K562 (cell line): ENCODE measurements around the gene ERLEC1. TPM values are rescaled to one million over a fixed set of nuclear protein-coding genes. Genes with fewer than 3 reads are reported as not detected.

Experiments used
- AFF1 ChIP-seq, 2 experiments: fragments of 450-650 bp; IDR thresholded peaks; 2 replicates each; pipeline ENCODE4 v1.6.1; 2018; ENCODE audit warnings: mild to moderate bottlenecking in 2 of 2, low read depth in 1 of 2; ENCODE audit not compliant: partially characterized antibody in 2 of 2
- ATF1 ChIP-seq, 2 experiments: fragments of 450-650 bp in 1 of 2; IDR thresholded peaks; 2 replicates each; pipeline ENCODE4 v1.6.1; 2016; ENCODE audit warnings: missing compliant biosample characterization in 1 of 2, missing genetic modification characterization in 1 of 2
- BRCA1 ChIP-seq, 2 experiments: fragments of 450-650 bp in 1 of 2; sonication (generic) in 1 of 2; formaldehyde crosslinking in 1 of 2; IDR thresholded peaks; 2 replicates each; pipeline versions ENCODE4 v1.5.0 to v1.6.1; 2017 to 2020; ENCODE audit warnings: mild to moderate bottlenecking in 1 of 2, missing genetic modification reagents in 1 of 2
- BRD4 ChIP-seq: fragments of 200-600 bp; sonication (generic); IDR thresholded peaks from 2 replicates; pipeline ENCODE4 v1.6.1; 2017; ENCODE audit warnings: inconsistent platforms
- EGR1 ChIP-seq: fragments of 450-650 bp; conservative IDR thresholded peaks from 2 replicates; pipeline ENCODE4 v1.6.1; 2017; ENCODE audit warnings: mild to moderate bottlenecking
- FOXJ2 ChIP-seq: fragments of 200-800 bp; sonication (Bioruptor generic); IDR thresholded peaks from 2 replicates; pipeline ENCODE4 v1.6.1; 2016; ENCODE audit warnings: missing genetic modification characterization, missing compliant biosample characterization
- HBP1 ChIP-seq: fragments of 450-650 bp; formaldehyde crosslinking; IDR thresholded peaks from 2 replicates; pipeline ENCODE4 v1.4.0; 2022; ENCODE audit warnings: missing genetic modification characterization
- HEY1 ChIP-seq: fragments of 250-450 bp; sonication (Bioruptor Pico); IDR thresholded peaks from 2 replicates; pipeline ENCODE4 v1.5.0; 2020; ENCODE audit warnings: mild to moderate bottlenecking, moderate library complexity, borderline replicate concordance
- HNRNPLL ChIP-seq: fragments of 200-400 bp; formaldehyde crosslinking; IDR thresholded peaks from 2 replicates; pipeline ENCODE4 v1.6.1; 2017; ENCODE audit warnings: low read length, low read depth, mild to moderate bottlenecking; ENCODE audit not compliant: poor library complexity, severe bottlenecking
- JUND ChIP-seq, 2 experiments: IDR thresholded peaks; 2 replicates in 1 of 2; 3 replicates in 1 of 2; pipeline ENCODE4 v1.6.1; 2011; ENCODE audit warnings: borderline replicate concordance in 2 of 2, low read depth in 2 of 2, low read length in 2 of 2, improper control_type of control experiment in 1 of 2, missing biosample characterization in 1 of 2, missing genetic modification characterization in 1 of 2, missing genetic modification reagents in 1 of 2
- POLR2B ChIP-seq: fragments of 450-650 bp; IDR thresholded peaks from 2 replicates; pipeline ENCODE4 v1.6.1; 2018; ENCODE audit warnings: low read depth; ENCODE audit not compliant: partially characterized antibody
- SAP30 ChIP-seq: fragments of 200-600 bp; sonication (generic); IDR thresholded peaks from 2 replicates; pipeline ENCODE4 v1.6.1; 2012; ENCODE audit warnings: borderline replicate concordance, low read depth, mild to moderate bottlenecking, moderate library complexity, low read length, control low read depth, inconsistent platforms; ENCODE audit not compliant: insufficient read depth, poor library complexity, severe bottlenecking
- SIN3A ChIP-seq, 2 experiments: fragments of 150-350 bp in 1 of 2; IDR thresholded peaks; 2 replicates each; pipeline ENCODE4 v1.6.1; 2011 to 2016; ENCODE audit warnings: borderline replicate concordance in 2 of 2, low read depth in 2 of 2, low read length in 2 of 2, mild to moderate bottlenecking in 2 of 2, moderate library complexity in 2 of 2; ENCODE audit not compliant: control insufficient read depth in 1 of 2
- THAP7 ChIP-seq: fragments of 250-450 bp; sonication (Bioruptor Pico); IDR thresholded peaks from 2 replicates; pipeline ENCODE4 v1.5.0; 2021
- TRIM24 ChIP-seq, 2 experiments: fragments of 450-650 bp; IDR thresholded peaks; 2 replicates each; pipeline ENCODE4 v1.6.1; 2016
- XRCC5 ChIP-seq: fragments of 200-400 bp; formaldehyde crosslinking; IDR thresholded peaks from 2 replicates; pipeline ENCODE4 v1.6.1; 2017; ENCODE audit warnings: low read depth, mild to moderate bottlenecking, low read length
- ZSCAN29 ChIP-seq: fragments of 450-650 bp; IDR thresholded peaks from 2 replicates; pipeline ENCODE4 v1.6.1; 2017
- polyA plus RNA-seq, 8 experiments: library from polyadenylated mRNA; depleted of rRNA in 4 of 8; stranded (reverse) in 5 of 8; unstranded in 3 of 8; fragments of >200 nt; fragmentation: Nextera tagmentation in 2 of 8; fragmentation: Illumina TruSeq in 1 of 8; extraction: Ambion mirVana in 2 of 8; extraction: Trizol in 1 of 8; gene quantifications; 2 replicates each; pipeline versions ENCODE4 v1.2.1 to v1.2.3, GENCODE V29; 2011 to 2014; ENCODE audit warnings: inconsistent platforms in 1 of 8, missing spikeins in 1 of 8
- total RNA-seq, 7 experiments: library from RNA; depleted of rRNA in 6 of 7; stranded (reverse); fragments of >200 nt in 6 of 7; fragmentation: Illumina TruSeq in 2 of 7; extraction: Trizol in 2 of 7; gene quantifications; 2 replicates each; pipeline versions ENCODE4 v1.2.1 to v1.2.3, GENCODE V29; 2011 to 2021; ENCODE audit warnings: low replicate concordance in 1 of 7

The ERLEC1 gene
- total and polyA plus RNA-seq, 9 of the 15 experiments (the other 6 are each of a cell fraction or from before 2014, with no cell fraction given): 12.0 to 41.6 (median 30.6) TPM

GRCh38 chr2:53786705-53787613 is at the start of gene ERLEC1, which contains the start of gene ASB3 (continued):
- TF ChIP-seq HEY1 (CRISPR knock-in tag) (no peak), TRIM24 (IDR thresholded peaks at IDR 0.05) (peak in 1 of 2 experiments; percentile 60; a peak in 3 of 4 replicates), XRCC5 (peak; percentile 72; the same call in 1 of the 2 replicates), HBP1 (CRISPR knock-in tag) (0 out of 2 replicates have a peak, but pooled peaks have one; percentile 6), BRCA1 (IDR thresholded peaks at IDR 0.05) (no peak), BRCA1 (CRISPR knock-in tag; IDR thresholded peaks at IDR 0.05) (no peak), ATF1 (CRISPR knock-in tag; IDR thresholded peaks at IDR 0.05) (no peak), ATF1 (tag; IDR thresholded peaks at IDR 0.05) (peak; percentile 86), SAP30 (peak; percentile 74), AFF1 (IDR thresholded peaks at IDR 0.05; ENCODE audit: low read depth in 1 of 2, partially characterized antibody in 2 of 2) (no peak), BRD4 (peak; percentile 14; the same call in 1 of the 2 replicates), FOXJ2 (peak; percentile 90), ZSCAN29 (peak; percentile 57; the same call in 1 of the 2 replicates), SIN3A (IDR thresholded peaks at IDR 0.05; ENCODE audit: borderline replicate concordance in 2 of 2, control insufficient read depth in 1 of 2, low read depth in 2 of 2, low read length in 2 of 2) (peak in 1 of 2 experiments; percentile 83; a peak in 1 of 4 replicates), EGR1 (peak; percentile 88), POLR2B (peak; percentile 79), THAP7 (0 out of 2 replicates have a peak, but pooled peaks have one; percentile 32), HNRNPLL (no peak), JUND (IDR thresholded peaks at IDR 0.05; ENCODE audit: borderline replicate concordance, low read depth, low read length) (peak; percentile 56), JUND (tag; IDR thresholded peaks at IDR 0.05; ENCODE audit: borderline replicate concordance, low read depth, low read length) (no peak; the same call in 2 of the 3 replicates)
